ENCODE measurements around the gene SOX30. TPM values are rescaled to one million over a fixed set of nuclear protein-coding genes. Genes with fewer than 3 reads are reported as not detected.

Gene SOX30
- total RNA-seq, 1 experiment from 2014 or later: 0.11 TPM

GRCh38 chr5:157611571-157612476 lies 40.4 kb downstream of the SOX30 start:
- H3K4me3 ChIP-seq: no peak overlapping the region
- peaks cover 26% of the 10 kb centered on the region for H3F3A ChIP-seq (ENCODE audit: insufficient read depth, low read depth)
- H3K27ac ChIP-seq: no peak overlapping the region
- H3K4me2 ChIP-seq: no peak overlapping the region
- no peak for DNase-seq
- no peak overlapping the region for H2AFZ ChIP-seq
- intact Hi-C loops (cut with micrococcal nuclease; ENCODE audit: unreplicated experiment): no loop called here
- H3K4me1 ChIP-seq (replicated peaks; ENCODE audit: insufficient read depth): peaks cover 33% of the 10 kb centered on the region
- 0 out of 2 replicates have a peak, but pooled peaks cover 4% of the 10 kb centered on the region for H3K36me3 ChIP-seq (ENCODE audit: low read depth)
- H3K9me3 ChIP-seq (ENCODE audit: insufficient read depth, low read depth): no peaks in the 10 kb centered on the region; the same call in 1 of the 2 replicates
- POLR2A ChIA-PET (ENCODE audit: unreplicated experiment): no interaction called here
- TF ChIP-seq CTCF (conservative IDR thresholded peaks at IDR 0.05): no peak
- TF ChIP-seq EZH2 (IDR thresholded peaks at IDR 0.05; ENCODE audit: low read depth): no peak
- H3K79me2 ChIP-seq (ENCODE audit: low read depth): no peaks in the 10 kb centered on the region
- H4K20me1 ChIP-seq (ENCODE audit: insufficient read depth): no peaks in the 10 kb centered on the region
- H3K9me2 ChIP-seq (ENCODE audit: insufficient read depth): no peaks in the 10 kb centered on the region
- CTCF ChIA-PET: no interaction called here
- no peaks in the 10 kb centered on the region for H3K27me3 ChIP-seq (ENCODE audit: insufficient read depth, low read depth)
- no TSS peak for BruUV-seq (replicated peaks)

- Histone ChIP-seq H4K20me1 (ENCODE audit: insufficient read depth) (no peaks in the 10 kb centered on the region), H3K27ac (no peak overlapping the region), H3K27me3 (ENCODE audit: insufficient read depth, low read depth) (no peaks in the 10 kb centered on the region), H3K4me1 (replicated peaks; ENCODE audit: insufficient read depth) (peaks cover 41% of the 10 kb centered on the region), H3K9me2 (ENCODE audit: insufficient read depth) (no peaks in the 10 kb centered on the region), H3K9me3 (ENCODE audit: insufficient read depth, low read depth) (no peaks in the 10 kb centered on the region; the same call in 1 of the 2 replicates), H3K79me2 (ENCODE audit: low read depth) (no peaks in the 10 kb centered on the region), H3F3A (ENCODE audit: insufficient read depth, low read depth) (peaks cover 35% of the 10 kb centered on the region), H2AFZ (no peak overlapping the region), H3K4me3 (no peak overlapping the region), H3K4me2 (no peak overlapping the region), H3K36me3 (ENCODE audit: low read depth) (0 out of 2 replicates have a peak, but pooled peaks cover 4% of the 10 kb centered on the region)
- ChIA-PET POLR2A (ENCODE audit: unreplicated experiment) (no interaction called here), CTCF (no interaction called here)
- BruUV-seq (replicated peaks): no TSS peak
- TF ChIP-seq CTCF (conservative IDR thresholded peaks at IDR 0.05): no peak
- TF ChIP-seq EZH2 (IDR thresholded peaks at IDR 0.05; ENCODE audit: low read depth): no peak
- intact Hi-C loops (cut with micrococcal nuclease; ENCODE audit: unreplicated experiment): no loop called here
- no peak for DNase-seq
Observed at GRCh38 chr5:157610990-157611389, 41.2 kb downstream of the SOX30 start.

- Histone ChIP-seq H3F3A (ENCODE audit: insufficient read depth, low read depth) (peaks cover 44% of the 10 kb centered on the region), H2AFZ (no peak overlapping the region), H3K27me3 (ENCODE audit: insufficient read depth, low read depth) (no peaks in the 10 kb centered on the region), H3K36me3 (ENCODE audit: low read depth) (0 out of 2 replicates have a peak, but pooled peaks cover 4% of the 10 kb centered on the region), H3K4me3 (no peak overlapping the region), H3K9me3 (ENCODE audit: insufficient read depth, low read depth) (no peaks in the 10 kb centered on the region; the same call in 1 of the 2 replicates), H3K27ac (peak overlapping the region; percentile 97), H3K4me1 (replicated peaks; ENCODE audit: insufficient read depth) (peaks cover 60% of the 10 kb centered on the region), H3K9me2 (ENCODE audit: insufficient read depth) (no peaks in the 10 kb centered on the region), H4K20me1 (ENCODE audit: insufficient read depth) (no peaks in the 10 kb centered on the region), H3K79me2 (ENCODE audit: low read depth) (no peaks in the 10 kb centered on the region), H3K4me2 (peak overlapping the region; percentile 63)
- no peak for TF ChIP-seq EZH2 (IDR thresholded peaks at IDR 0.05; ENCODE audit: low read depth)
- TF ChIP-seq CTCF (conservative IDR thresholded peaks at IDR 0.05): no peak
- BruUV-seq (replicated peaks): no TSS peak
- intact Hi-C loops (cut with micrococcal nuclease; ENCODE audit: unreplicated experiment): loop anchor here (10.0 kb wide), 1 partner anchor 106 kb away; no protein-coding TSS in a partner anchor
- CTCF ChIA-PET: no interaction called here
- POLR2A ChIA-PET (ENCODE audit: unreplicated experiment): no interaction called here
- no peak for DNase-seq
Observed at GRCh38 chr5:157608972-157609565, 43.2 kb downstream of the SOX30 start.

Data from PC-9 (cell line).